Measurements from ENCODE around the gene ZNF511.

- TF ChIP-seq ZNF232 (CRISPR knock-in tag; IDR thresholded peaks at IDR 0.05) = no peak
- TF ChIP-seq ATF2 (CRISPR knock-in tag; IDR thresholded peaks at IDR 0.05; ENCODE audit: borderline replicate concordance, low read depth) = no peak
- TF ChIP-seq CREM (CRISPR knock-in tag; IDR thresholded peaks at IDR 0.05) = no peak
- TF ChIP-seq CTCF (IDR thresholded peaks at IDR 0.05) = no peak
- TF ChIP-seq ZNF512 (CRISPR knock-in tag; IDR thresholded peaks at IDR 0.05; ENCODE audit: borderline replicate concordance) = no peak
- TF ChIP-seq TEAD4 (CRISPR knock-in tag; IDR thresholded peaks at IDR 0.05) = no peak
- no peak for TF ChIP-seq STAT6 (CRISPR knock-in tag; conservative IDR thresholded peaks at IDR 0.05; ENCODE audit: low read depth)
- TF ChIP-seq IRF1 (CRISPR knock-in tag; IDR thresholded peaks at IDR 0.05) = no peak
- no peak for TF ChIP-seq USF2 (CRISPR knock-in tag; IDR thresholded peaks at IDR 0.05)
- no peak for TF ChIP-seq MAX (CRISPR knock-in tag; IDR thresholded peaks at IDR 0.05)
- TF ChIP-seq PREB (CRISPR knock-in tag; IDR thresholded peaks at IDR 0.05; ENCODE audit: borderline replicate concordance) = no peak
- no peak for TF ChIP-seq CREB1 (CRISPR knock-in tag; IDR thresholded peaks at IDR 0.05)
- no peak for TF ChIP-seq E2F5 (CRISPR knock-in tag; IDR thresholded peaks at IDR 0.05)
Observed at GRCh38 chr10:133350950-133351329, 42.2 kb downstream of the ZNF511 start.
